ENCODE measurements around the gene LINC00632. TPM values are rescaled to one million over a fixed set of nuclear protein-coding genes. Genes with fewer than 3 reads are reported as not detected.
"Not testable (repeated sequence)": the region's sequence is repeated elsewhere in the genome, so short reads cannot be mapped to it uniquely, and the experiment has no call there.

The LINC00632 gene
- total RNA-seq: 0.27 TPM

DNA sequence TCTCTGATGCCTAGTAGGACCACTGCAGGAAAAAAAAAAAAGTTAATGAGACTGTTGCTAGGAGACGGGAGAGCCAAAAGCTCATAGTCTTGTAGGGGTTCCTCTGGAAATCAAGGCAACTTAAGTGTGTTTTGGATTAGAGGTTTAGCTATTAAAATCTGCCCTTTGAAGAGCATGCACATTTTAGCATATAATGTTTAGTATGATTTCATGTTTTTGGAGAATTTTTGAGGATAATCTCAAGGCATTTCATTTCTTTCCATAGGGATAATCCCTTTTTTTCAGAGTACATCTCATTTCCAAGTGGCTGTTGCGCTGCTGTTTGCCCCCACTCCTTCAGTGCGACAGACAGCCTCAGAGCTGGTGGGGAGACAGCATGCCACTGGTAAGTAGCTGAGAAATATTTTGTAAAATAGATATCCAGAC is at the start of gene LINC00632:
LINC00632 (plus strand) TSS at position 339 of the 426 bp plus-strand sequence.
- no peak for DNase-seq (ENCODE audit: low read depth in 2 of 3, low spot score in 2 of 3)

DNA sequence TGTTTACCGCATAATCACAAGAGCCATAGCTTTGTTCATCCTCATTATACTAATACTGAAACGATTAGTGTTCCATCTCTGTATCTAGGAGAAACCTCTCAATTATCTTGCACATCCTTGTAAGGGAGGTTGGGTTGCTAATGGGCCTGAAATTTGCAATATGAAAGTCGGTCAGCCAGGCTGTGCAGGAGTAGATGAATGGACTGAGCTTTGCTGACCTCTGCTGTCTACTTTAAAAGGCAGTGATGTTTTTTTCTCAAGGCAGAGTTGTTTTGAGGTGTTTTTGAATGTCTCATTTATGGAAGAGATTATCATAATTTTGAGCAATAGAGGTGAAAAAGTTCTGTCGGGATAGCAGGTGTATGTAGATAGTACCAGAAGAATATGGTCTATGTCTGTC is 47.9 kb upstream of the LINC00632 start:
- DNase-seq (ENCODE audit: low read depth in 2 of 3, low spot score in 2 of 3): no peak

DNA sequence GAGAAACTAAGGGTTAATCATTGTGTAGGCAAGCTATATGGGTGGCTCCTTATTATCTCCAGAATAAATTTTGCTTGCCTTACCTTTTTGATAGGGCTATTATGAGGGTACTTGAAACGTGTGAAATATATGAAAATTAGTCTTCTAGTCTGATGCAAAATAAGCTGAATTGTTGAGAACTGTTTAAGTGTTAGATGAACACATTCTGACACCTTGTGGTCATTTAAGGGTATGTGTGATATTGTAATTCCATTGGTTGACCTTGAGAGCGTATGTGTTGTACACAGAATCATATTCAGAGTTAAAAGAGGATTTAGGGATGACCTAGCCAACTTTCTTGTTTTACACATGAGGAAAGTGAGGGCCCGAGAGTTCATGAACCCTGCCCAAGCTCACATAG is 44.6 kb upstream of the LINC00632 start:
- DNase-seq (ENCODE audit: low read depth in 2 of 3, low spot score in 2 of 3): peak in 1 of 3 donors; percentile 26

- DNase-seq (ENCODE audit: low read depth in 2 of 3, low spot score in 2 of 3): no peak
These were observed 36.5 kb upstream of the LINC00632 start for GRCh38 chrX:140672840-140673731.

DNA sequence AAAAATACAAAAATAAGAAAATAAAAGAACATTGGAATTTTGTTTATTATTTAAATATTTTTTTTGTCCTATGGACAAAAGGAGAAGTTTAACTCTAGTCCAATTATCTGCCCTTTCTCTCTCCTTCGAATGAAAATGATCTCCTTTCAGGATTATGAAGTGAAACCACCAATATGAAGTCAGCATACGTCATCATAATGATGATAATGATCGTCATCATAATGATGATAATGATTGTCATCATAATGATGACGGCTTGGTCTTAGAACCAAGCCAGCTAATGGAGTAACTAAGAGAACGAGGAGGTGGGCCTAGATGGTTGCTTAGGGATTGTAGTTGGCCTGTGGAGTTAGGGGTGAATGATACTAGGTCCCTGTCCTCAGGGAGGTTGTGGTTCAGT is 21.9 kb upstream of the LINC00632 start:
- no peak for DNase-seq (ENCODE audit: low read depth in 2 of 3, low spot score in 2 of 3)

DNA sequence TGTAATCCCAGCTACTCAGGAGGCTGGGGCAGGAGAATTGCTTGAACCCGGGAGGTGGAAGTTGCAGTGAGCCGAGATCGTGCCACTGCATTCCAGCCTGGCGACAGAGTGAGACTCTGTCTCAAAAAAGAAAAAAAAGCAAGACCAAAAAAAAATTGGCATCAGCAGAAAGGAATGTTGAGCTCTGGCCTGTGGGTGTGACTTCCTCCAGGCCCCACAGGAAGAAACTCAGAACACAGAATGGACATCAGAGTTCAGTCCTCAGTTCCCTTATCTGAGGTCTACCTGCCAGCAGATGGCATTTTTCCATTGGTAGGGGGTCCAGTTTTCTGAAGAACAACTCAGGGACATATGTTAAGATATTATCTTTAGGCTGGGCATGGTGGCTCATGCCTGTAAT is 18.0 kb upstream of the LINC00632 start:
- DNase-seq (ENCODE audit: low read depth in 2 of 3, low spot score in 2 of 3): not testable (repeated sequence)

GRCh38 chrX:140697618-140698017 is 11.9 kb upstream of the LINC00632 start:
- DNase-seq (ENCODE audit: low read depth in 2 of 3, low spot score in 2 of 3): peak in 1 of 3 donors; percentile 13

DNA sequence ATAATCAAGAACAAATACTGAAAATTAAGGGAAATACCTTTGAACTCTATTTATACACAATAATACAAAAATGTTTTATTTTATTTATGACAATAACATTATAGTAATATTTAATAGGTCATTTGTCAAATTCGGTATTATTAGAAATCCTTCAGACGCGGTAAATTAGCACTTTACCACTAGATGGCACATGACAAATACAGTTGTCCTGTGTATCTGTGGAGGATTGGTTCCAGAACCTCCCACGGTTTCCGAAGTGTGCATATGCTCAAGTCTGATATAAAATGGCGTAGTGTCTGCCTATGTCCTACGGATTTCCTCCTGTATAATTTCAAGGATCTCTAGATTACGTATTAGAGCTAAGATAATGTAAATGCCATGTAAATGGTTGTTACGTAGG is 8.1 kb upstream of the LINC00632 start:
- DNase-seq (ENCODE audit: low read depth in 2 of 3, low spot score in 2 of 3): peak in 2 of 3 donors; percentile 34 to 53

- DNase-seq (ENCODE audit: low read depth in 2 of 3, low spot score in 2 of 3): no peak
These were observed 1.2 kb downstream of the LINC00632 start for GRCh38 chrX:140710710-140711109.

DNA sequence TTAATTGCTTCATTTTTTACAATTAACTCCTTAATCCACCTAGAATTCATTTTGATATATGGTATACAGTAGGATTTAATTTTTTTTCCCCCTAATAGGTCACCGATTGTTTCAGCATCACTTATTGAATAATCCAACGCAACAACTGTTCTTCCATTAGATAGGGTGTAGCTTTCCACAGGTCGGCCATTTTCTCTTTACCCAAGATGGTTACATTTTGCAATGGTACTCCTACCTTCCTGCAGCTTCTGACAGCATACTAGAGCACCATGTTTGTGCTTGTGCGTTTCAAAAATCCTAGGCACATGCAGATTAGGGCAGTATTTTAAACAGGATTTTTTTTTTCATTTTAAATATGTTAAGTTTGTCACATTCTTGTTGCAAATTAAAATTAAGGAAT is 2.3 kb downstream of the LINC00632 start:
- DNase-seq (ENCODE audit: low read depth in 2 of 3, low spot score in 2 of 3): no peak

- DNase-seq (ENCODE audit: low read depth in 2 of 3, low spot score in 2 of 3): peak in 2 of 3 donors; percentile 89 to 94
These were observed 3.0 kb downstream of the LINC00632 start for GRCh38 chrX:140712413-140713173.

DNA sequence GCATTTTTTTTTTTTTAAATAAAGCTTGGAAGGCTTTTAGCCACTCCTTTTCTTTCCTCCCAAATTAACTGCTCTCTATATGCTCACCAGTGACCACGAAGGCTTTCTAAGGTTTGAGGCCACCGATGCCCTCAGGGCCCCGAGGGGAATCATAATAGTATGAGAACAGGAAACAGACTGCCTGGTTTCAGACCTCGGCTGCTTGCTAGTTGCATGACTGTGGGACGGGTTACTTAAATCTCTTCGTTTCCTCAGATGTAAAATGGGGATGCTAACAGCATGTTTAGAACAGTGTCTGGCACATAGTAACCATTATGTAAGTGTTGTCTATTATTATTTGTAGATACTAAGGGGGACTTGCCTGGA is 3.6 kb downstream of the LINC00632 start:
- no peak for DNase-seq (ENCODE audit: low read depth in 2 of 3, low spot score in 2 of 3)

GRCh38 chrX:140715787-140716186 is 6.2 kb downstream of the LINC00632 start:
- no peak for DNase-seq (ENCODE audit: low read depth in 2 of 3, low spot score in 2 of 3)

DNA sequence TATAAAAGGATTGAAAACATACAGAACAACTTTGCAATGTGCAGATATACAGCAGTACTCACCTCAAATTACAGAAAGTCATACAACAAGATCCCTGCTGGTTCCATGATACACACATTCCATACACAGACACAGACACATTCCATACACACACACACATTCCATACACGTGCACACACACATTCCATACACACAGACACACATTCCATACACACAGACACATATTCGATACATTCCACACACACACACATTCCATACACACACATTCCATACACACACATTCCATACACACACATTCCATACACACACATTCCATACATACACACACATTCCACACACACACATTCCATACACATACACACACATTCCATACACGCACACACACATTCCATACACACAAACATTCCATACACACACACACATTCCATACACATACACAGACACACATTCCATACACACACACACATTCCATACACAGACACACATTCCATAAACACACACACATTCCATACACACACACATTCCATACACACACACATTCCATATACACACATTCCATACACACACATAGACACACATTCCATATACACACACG is 13.7 kb downstream of the LINC00632 start:
- DNase-seq (ENCODE audit: low read depth in 2 of 3, low spot score in 2 of 3): no peak

DNA sequence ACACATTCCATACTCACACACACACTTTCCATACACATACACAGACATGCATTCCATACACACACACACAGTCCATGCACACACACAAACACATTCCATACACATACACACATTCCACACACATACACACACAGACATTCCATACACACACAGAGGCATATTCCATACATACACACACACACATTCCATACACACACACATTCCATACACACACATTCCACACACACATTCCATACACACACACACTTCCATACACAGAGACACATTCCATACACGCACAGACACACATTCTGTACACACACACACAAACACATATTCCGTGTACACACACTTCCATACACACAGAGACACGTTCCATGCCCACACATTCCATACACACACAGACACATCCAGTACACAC is 14.8 kb downstream of the LINC00632 start:
- DNase-seq (ENCODE audit: low read depth in 2 of 3, low spot score in 2 of 3): no peak

DNA sequence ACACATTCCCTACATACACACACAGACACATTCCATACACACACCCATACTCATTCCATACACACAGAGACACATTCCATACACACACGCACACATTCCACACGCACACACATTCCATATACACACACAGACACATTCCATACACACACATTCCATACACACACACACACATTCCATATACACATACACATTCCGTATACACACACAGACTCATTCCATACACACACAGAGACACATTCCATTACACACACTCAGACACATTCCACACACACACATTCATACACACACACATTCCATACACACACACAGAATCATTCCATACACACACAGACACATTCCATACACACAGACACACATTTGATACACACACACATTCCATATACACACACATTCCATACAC is 15.2 kb downstream of the LINC00632 start:
- no peak for DNase-seq (ENCODE audit: low read depth in 2 of 3, low spot score in 2 of 3)

DNA sequence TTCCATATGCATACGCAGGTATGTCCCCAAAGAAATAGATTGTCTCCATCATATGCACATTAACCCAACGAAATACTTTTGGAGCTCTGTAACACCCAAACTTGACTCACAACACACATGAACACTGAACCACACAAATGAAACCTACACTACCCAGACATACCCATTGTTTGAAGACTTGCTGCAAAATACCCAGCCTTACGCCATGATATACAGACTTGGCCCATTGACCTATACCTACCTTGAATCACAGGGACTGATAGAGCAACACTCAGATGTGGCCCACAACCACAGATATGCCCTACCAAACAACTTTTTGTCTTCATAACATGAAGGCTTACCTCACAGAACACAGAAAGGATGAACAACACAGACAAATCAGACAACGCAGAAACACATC is 15.9 kb downstream of the LINC00632 start:
- no peak for DNase-seq (ENCODE audit: low read depth in 2 of 3, low spot score in 2 of 3)

- DNase-seq (ENCODE audit: low read depth in 2 of 3, low spot score in 2 of 3): peak in 2 of 3 donors; percentile 35 to 45
These were observed 24.3 kb downstream of the LINC00632 start for GRCh38 chrX:140733766-140734342.

- peak in 1 of 3 donors; percentile 30 for DNase-seq (ENCODE audit: low read depth in 2 of 3, low spot score in 2 of 3)
These were observed 34.5 kb downstream of the LINC00632 start for GRCh38 chrX:140744085-140744484.

DNA sequence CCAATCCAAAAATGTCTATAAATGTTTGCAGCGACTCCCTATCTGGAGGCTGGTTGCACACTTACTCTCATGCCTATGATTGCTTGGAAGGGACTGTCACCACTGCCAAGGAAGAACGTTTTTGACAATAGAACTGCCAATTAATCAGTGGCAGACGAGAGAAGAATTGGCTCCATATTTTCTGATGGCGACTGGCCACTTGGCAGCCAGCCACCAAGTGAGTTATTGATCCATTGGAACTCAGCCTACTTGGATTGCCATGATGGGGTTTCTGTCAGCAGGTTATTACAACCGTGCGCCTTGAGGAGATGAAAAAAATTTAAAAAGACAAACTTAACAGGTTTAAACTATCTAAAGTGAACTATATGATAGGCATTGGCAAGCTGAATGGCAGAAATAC is 47.4 kb downstream of the LINC00632 start:
- DNase-seq (ENCODE audit: low read depth in 2 of 3, low spot score in 2 of 3): no peak

DNA sequence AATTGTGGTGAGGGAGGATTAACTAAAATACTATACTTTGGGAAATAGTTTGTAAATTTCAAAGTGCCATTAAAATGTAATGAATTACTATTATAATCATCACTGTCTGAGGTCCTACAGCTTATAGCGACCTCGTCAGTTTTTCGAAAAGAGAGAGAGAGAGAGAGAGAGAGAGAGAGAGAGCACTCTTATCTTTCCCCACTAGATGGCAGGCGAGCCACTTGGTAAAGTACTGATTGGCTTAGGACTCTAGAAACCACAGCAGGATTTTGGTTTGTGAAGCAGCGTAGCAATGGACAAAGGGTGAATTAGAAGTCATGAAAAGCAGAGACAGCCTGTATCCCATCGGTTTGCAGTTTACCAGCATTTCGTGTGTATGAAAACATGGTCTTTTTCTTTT is 52.5 kb downstream of the LINC00632 start:
- DNase-seq (ENCODE audit: low read depth in 2 of 3, low spot score in 2 of 3): peak in 2 of 3 donors; percentile 41 to 73

Data from hematopoietic multipotent progenitor cell (in vitro differentiated cells).